H1 (cell line): ENCODE measurements around the gene DNAH10. TPM values are rescaled to one million over a fixed set of nuclear protein-coding genes. Genes with fewer than 3 reads are reported as not detected.

Source experiments
- BCL11A ChIP-seq, 2 experiments: IDR thresholded peaks; one replicate each; pipeline ENCODE4 v1.6.1; 2011; ENCODE audit warnings: low read depth in 2 of 2, low read length in 2 of 2, mild to moderate bottlenecking in 2 of 2
- EP300 ChIP-seq, 2 experiments: IDR thresholded peaks; 1 replicate in 1 of 2; 2 replicates in 1 of 2; pipeline ENCODE4 v1.6.1; 2011 to 2012; ENCODE audit warnings: low read depth in 2 of 2, low read length in 2 of 2, mild to moderate bottlenecking in 2 of 2, borderline replicate concordance in 1 of 2, inconsistent platforms in 1 of 2, moderate library complexity in 1 of 2
- JUND ChIP-seq: IDR thresholded peaks from 2 replicates; pipeline ENCODE4 v1.6.1; 2011; ENCODE audit warnings: mild to moderate bottlenecking, improper control_type of control experiment, low read length
- KDM4A ChIP-seq: IDR thresholded peaks from one replicate; pipeline ENCODE4 v1.7.1; 2012; ENCODE audit warnings: low read depth, mild to moderate bottlenecking, moderate library complexity, low read length, inconsistent platforms; ENCODE audit not compliant: severe bottlenecking
- KDM5A ChIP-seq: fragments of 200-600 bp; IDR thresholded peaks from 2 replicates; pipeline ENCODE4 v1.7.1; 2012; ENCODE audit warnings: mild to moderate bottlenecking, low read length, inconsistent platforms, mixed read lengths
- NRF1 ChIP-seq: IDR thresholded peaks from 2 replicates; pipeline ENCODE4 v1.6.1; 2011; ENCODE audit warnings: mild to moderate bottlenecking, low read depth, low read length, improper control_type of control experiment
- POLR2A ChIP-seq, 2 experiments: IDR thresholded peaks; 1 replicate in 1 of 2; 2 replicates in 1 of 2; pipeline ENCODE4 v1.6.1; 2011; ENCODE audit warnings: low read depth in 2 of 2, low read length in 2 of 2, mild to moderate bottlenecking in 2 of 2; ENCODE audit errors: control extremely low read depth in 1 of 2
- SAP30 ChIP-seq: fragments of 300-600 bp; sonication (generic); IDR thresholded peaks from 2 replicates; pipeline ENCODE4 v1.7.1; 2012; ENCODE audit warnings: low read length, moderate library complexity, mild to moderate bottlenecking, inconsistent platforms; ENCODE audit not compliant: insufficient read depth, insufficient replicate concordance
- SIRT6 ChIP-seq: IDR thresholded peaks from one replicate; pipeline ENCODE4 v1.7.1; 2012; ENCODE audit warnings: low read length, inconsistent platforms
- SP1 ChIP-seq: IDR thresholded peaks from 2 replicates; pipeline ENCODE4 v1.6.1; 2011; ENCODE audit warnings: low read depth, low read length
- SP2 ChIP-seq: IDR thresholded peaks from 2 replicates; pipeline ENCODE4 v1.6.1; 2012; ENCODE audit warnings: mild to moderate bottlenecking, low read length, inconsistent platforms
- TBP ChIP-seq: IDR thresholded peaks from 2 replicates; pipeline ENCODE4 v1.6.1; 2011; ENCODE audit warnings: low read depth, low read length, improper control_type of control experiment
- TEAD4 ChIP-seq: IDR thresholded peaks from 2 replicates; pipeline ENCODE4 v1.6.1; 2012; ENCODE audit warnings: low read depth, low read length, inconsistent platforms, mixed read lengths
- polyA plus RNA-seq, 7 experiments: library from polyadenylated mRNA; depleted of rRNA in 3 of 7; stranded (reverse) in 5 of 7; unstranded in 2 of 7; fragments of >200 nt in 5 of 7; fragments of 200-250 nt in 2 of 7; gene quantifications; 1 replicate in 5 of 7; 2 replicates in 1 of 7; 4 replicates in 1 of 7; pipeline versions ENCODE4 v1.2.1 to v1.2.3, GENCODE V29; 2011 to 2013; ENCODE audit warnings: missing spikeins in 2 of 7, mixed read lengths in 2 of 7
- total RNA-seq: library from RNA; stranded (reverse); fragmentation: NEBNext Ultra II Directional; extraction: Animal tissue kit (Norgen Biotek cat#: 25700); gene quantifications from 2 replicates; pipeline ENCODE4 v1.2.1, GENCODE V29; 2021

Gene DNAH10
- total and polyA plus RNA-seq, 2 of the 8 experiments (the other 6 are each of a cell fraction or from before 2014, with no cell fraction given) = 0.02 to 0.24 TPM

DNA sequence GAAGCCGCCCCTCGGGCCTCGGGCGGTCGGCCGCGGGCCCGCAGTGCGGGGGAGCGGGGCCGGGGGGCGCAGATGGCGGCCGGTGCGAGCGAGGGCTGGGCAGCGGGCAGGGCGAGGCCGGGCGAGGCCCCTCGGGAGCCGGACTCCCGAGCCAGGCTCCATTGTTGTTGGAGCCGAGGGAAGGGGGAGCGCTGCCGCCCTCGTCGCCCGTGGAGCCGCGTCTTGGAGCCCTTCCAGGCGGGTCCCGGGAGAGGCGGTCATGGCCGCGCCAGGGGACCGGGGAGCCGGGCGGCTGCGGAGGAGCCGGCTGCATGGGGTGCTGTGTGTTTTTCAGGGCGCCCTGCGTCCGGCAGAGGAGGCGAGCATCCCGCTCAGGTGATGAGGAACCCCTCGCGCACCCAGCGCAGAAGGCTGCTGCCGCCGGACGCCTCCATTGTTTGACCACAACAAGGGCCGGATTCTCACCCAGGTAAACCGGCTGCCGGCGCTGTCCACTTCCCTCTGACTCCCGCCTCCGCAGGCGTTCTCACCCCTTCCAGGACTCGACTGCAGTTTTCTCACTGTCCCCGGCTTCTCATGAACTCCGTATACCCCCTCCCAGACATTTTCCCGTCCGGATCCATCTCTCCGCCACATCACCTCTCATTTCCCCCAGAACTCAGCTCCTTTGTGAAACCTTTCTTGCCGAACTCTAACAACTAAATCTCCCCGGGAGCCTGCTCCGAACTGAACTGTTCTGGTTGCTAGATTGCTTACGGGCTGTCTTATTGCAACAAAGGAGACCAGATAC, 211.6 kb downstream of the DNAH10 start (continued):
- TF ChIP-seq KDM4A (peak; percentile 89), SP1 (no peak), POLR2A (IDR thresholded peaks at IDR 0.05; ENCODE audit: control extremely low read depth in 1 of 2, low read depth in 2 of 2, low read length in 2 of 2) (0 out of 3 replicates have a peak, but pooled peaks of 1 of the 2 experiments have one; percentile 55), NRF1 (no peak), SIRT6 (no peak), BCL11A (IDR thresholded peaks at IDR 0.05; ENCODE audit: low read depth in 2 of 2, low read length in 2 of 2) (no peak), SP2 (no peak), SAP30 (peak; percentile 54), TBP (0 out of 2 replicates have a peak, but pooled peaks have one; percentile 18), JUND (no peak), KDM5A (no peak), EP300 (IDR thresholded peaks at IDR 0.05; ENCODE audit: borderline replicate concordance in 1 of 2, low read depth in 2 of 2, low read length in 2 of 2) (no peak), TEAD4 (no peak)
